Spleen (tissue), 7 donors: ENCODE data around the gene POLR1F.

Experiments
- CTCF ChIP-seq, 11 experiments: fragments of 200-600 bp in 7 of 11; fragments of 450-650 bp in 4 of 11; sonication (generic) in 4 of 11; IDR thresholded peaks in 8 of 11; conservative IDR thresholded peaks in 3 of 11; 1 replicate in 7 of 11; 2 replicates in 4 of 11; pipeline versions ENCODE4 v1.4.0 to v1.8.0; 2016 to 2021; ENCODE audit warnings: antibody characterized with exemption in 11 of 11, inconsistent platforms in 4 of 11, mild to moderate bottlenecking in 1 of 11
- POLR2A ChIP-seq, 3 donors: fragments of 450-650 bp; IDR thresholded peaks; one replicate each; pipeline ENCODE4 v1.5.1; 2017; ENCODE audit warnings: antibody characterized with exemption in 3 of 3, mild to moderate bottlenecking in 1 of 3
- POLR2AphosphoS5 ChIP-seq, 3 donors: sonication (generic); formaldehyde crosslinking; IDR thresholded peaks; one replicate each; pipeline ENCODE4 v1.5.1; 2017; ENCODE audit warnings: antibody characterized with exemption in 3 of 3
- donor health status: DM: no; HTN: no; CAD: no; lungs with moderate emphysema.
- donor health status: DM: no; HTN: no; CAD: no.
- donor health status: DM: no; HTN: no; CAD: no.

DNA sequence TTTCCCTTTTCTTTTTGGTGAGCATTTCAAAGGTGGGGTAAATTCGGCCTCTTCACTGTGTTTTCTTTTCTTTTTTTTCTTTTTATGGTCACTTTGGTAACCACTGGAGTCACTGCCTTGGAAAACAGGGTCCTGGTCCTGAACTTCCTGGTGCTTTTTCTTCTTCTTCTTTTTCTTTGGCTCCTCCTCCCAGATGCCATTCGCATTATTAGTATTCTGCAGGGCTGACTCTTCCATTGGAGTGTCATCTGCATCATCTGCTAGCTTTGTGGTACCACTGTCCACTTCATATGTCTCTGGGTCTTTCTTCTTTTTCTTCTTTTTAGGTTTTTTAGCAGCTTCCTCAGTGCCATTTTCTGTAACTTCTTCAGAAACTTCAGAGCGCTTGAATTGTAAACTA, 10.5 kb downstream of the POLR1F start:
- TF ChIP-seq CTCF (IDR thresholded peaks at IDR 0.05 in 8 of 11, conservative IDR thresholded peaks at IDR 0.05 in 3 of 11) (no peak), POLR2A (IDR thresholded peaks at IDR 0.05) (no peak), POLR2AphosphoS5 (IDR thresholded peaks at IDR 0.05) (no peak)
